HepG2 (cell line): ENCODE results near the gene TSN. TPM values are rescaled to one million over a fixed set of nuclear protein-coding genes. Genes with fewer than 3 reads are reported as not detected.

ENCODE experiments used
- EEA1 ChIP-seq: sonication (generic); formaldehyde crosslinking; IDR thresholded peaks from 2 replicates; pipeline ENCODE4 v1.5.1; 2020; ENCODE audit warnings: mild to moderate bottlenecking, missing genetic modification reagents, borderline replicate concordance
- FIP1L1 ChIP-seq: fragments of 200-400 bp; formaldehyde crosslinking; IDR thresholded peaks from 2 replicates; pipeline ENCODE4 v1.6.1; 2018; ENCODE audit warnings: low read depth, mild to moderate bottlenecking, low read length, moderate library complexity, borderline replicate concordance; ENCODE audit not compliant: insufficient read depth
- KDM3A ChIP-seq: IDR thresholded peaks from 2 replicates; pipeline ENCODE4 v1.6.1; 2018; ENCODE audit warnings: low read depth, missing compliant biosample characterization
- KMT2A ChIP-seq: sonication (generic); formaldehyde crosslinking; IDR thresholded peaks from 2 replicates; pipeline ENCODE4 v1.4.0; 2020; ENCODE audit warnings: missing genetic modification reagents
- NR2F1 ChIP-seq, 2 experiments: fragments of 450-650 bp in 1 of 2; formaldehyde crosslinking in 1 of 2; IDR thresholded peaks; 2 replicates each; pipeline versions ENCODE4 v1.5.0 to v1.6.1; 2016 to 2020; ENCODE audit warnings: mild to moderate bottlenecking in 1 of 2, missing compliant biosample characterization in 1 of 2, missing genetic modification reagents in 1 of 2, moderate library complexity in 1 of 2
- PHF20 ChIP-seq: sonication (generic); formaldehyde crosslinking; IDR thresholded peaks from 2 replicates; pipeline ENCODE4 v1.5.0; 2020; ENCODE audit warnings: mild to moderate bottlenecking, missing genetic modification reagents
- RBFOX2 ChIP-seq: fragments of 200-400 bp; formaldehyde crosslinking; IDR thresholded peaks from 2 replicates; pipeline ENCODE4 v1.6.1; 2017; ENCODE audit warnings: low read depth, mild to moderate bottlenecking, low read length
- SETDB1 ChIP-seq: sonication (generic); formaldehyde crosslinking; IDR thresholded peaks from 2 replicates; pipeline ENCODE4 v1.5.1; 2020; ENCODE audit warnings: missing genetic modification reagents, mild to moderate bottlenecking, borderline replicate concordance
- ZNF205 ChIP-seq: IDR thresholded peaks from 2 replicates; pipeline ENCODE4 v1.6.1; 2018; ENCODE audit warnings: missing biosample characterization, missing genetic modification reagents
- ZNF30 ChIP-seq: sonication (generic); formaldehyde crosslinking; IDR thresholded peaks from 2 replicates; pipeline ENCODE4 v1.5.0; 2020; ENCODE audit warnings: mild to moderate bottlenecking, missing genetic modification reagents
- ZNF713 ChIP-seq: sonication (generic); formaldehyde crosslinking; IDR thresholded peaks from 2 replicates; pipeline ENCODE4 v1.4.0; 2020; ENCODE audit warnings: mild to moderate bottlenecking, missing genetic modification reagents
- ZNF781 ChIP-seq: sonication (generic); formaldehyde crosslinking; IDR thresholded peaks from 2 replicates; pipeline ENCODE4 v1.5.1; 2020; ENCODE audit warnings: borderline replicate concordance, mild to moderate bottlenecking, missing genetic modification reagents; ENCODE audit errors: not compliant biosample characterization
- ZSCAN20 ChIP-seq: sonication (generic); formaldehyde crosslinking; IDR thresholded peaks from 2 replicates; pipeline ENCODE4 v1.4.0; 2020; ENCODE audit warnings: missing genetic modification reagents, mild to moderate bottlenecking, borderline replicate concordance
- polyA plus RNA-seq, 8 experiments: library from polyadenylated mRNA; depleted of rRNA in 3 of 8; stranded (reverse) in 7 of 8; unstranded in 1 of 8; fragments of >200 nt; fragmentation: Illumina TruSeq in 4 of 8; extraction: Trizol in 4 of 8; gene quantifications; 2 replicates each; pipeline versions ENCODE4 v1.2.1 to v1.2.3, GENCODE V29; 2011 to 2016; ENCODE audit warnings: low read depth in 4 of 8, missing spikeins in 1 of 8, mixed read lengths in 1 of 8; ENCODE audit not compliant: insufficient read depth in 1 of 8
- total RNA-seq, 5 experiments: library from RNA; depleted of rRNA; stranded (reverse); fragments of >200 nt; fragmentation: Illumina TruSeq; extraction: Trizol; gene quantifications; 2 replicates each; pipeline ENCODE4 v1.2.3, GENCODE V29; 2016; ENCODE audit warnings: low read depth in 1 of 5
- TF ChIP-seq, protein P1 (sequence below): IDR thresholded peaks from 2 replicates; pipeline ENCODE4 v1.6.1; 2016; ENCODE audit warnings: low read depth
- TF ChIP-seq, protein P2 (sequence below): sonication (generic); formaldehyde crosslinking; IDR thresholded peaks from 2 replicates; pipeline ENCODE4 v1.4.0; 2020; ENCODE audit warnings: low read depth, missing genetic modification reagents
- TF ChIP-seq, protein P3 (sequence below): sonication (generic); formaldehyde crosslinking; IDR thresholded peaks from 2 replicates; pipeline ENCODE4 v1.4.0; 2020; ENCODE audit warnings: missing genetic modification reagents; ENCODE audit errors: not compliant biosample characterization
- TF ChIP-seq, protein P4 (sequence below): sonication (generic); formaldehyde crosslinking; IDR thresholded peaks from 2 replicates; pipeline ENCODE4 v1.4.0; 2020; ENCODE audit warnings: missing genetic modification reagents, low read depth, mild to moderate bottlenecking, borderline replicate concordance
- TF ChIP-seq, protein P5 (sequence below): sonication (generic); formaldehyde crosslinking; IDR thresholded peaks from 2 replicates; pipeline ENCODE4 v1.8.0; 2022; ENCODE audit warnings: missing genetic modification reagents, mild to moderate bottlenecking, borderline replicate concordance
- TF ChIP-seq, protein P6 (sequence below): sonication (generic); formaldehyde crosslinking; IDR thresholded peaks from 2 replicates; pipeline ENCODE4 v1.4.0; 2020; ENCODE audit warnings: mild to moderate bottlenecking, missing genetic modification reagents

Gene TSN
- total and polyA plus RNA-seq, 2 of the 13 experiments (the other 11 are each of a cell fraction or from before 2014, with no cell fraction given): 56.4 to 115 TPM

DNA sequence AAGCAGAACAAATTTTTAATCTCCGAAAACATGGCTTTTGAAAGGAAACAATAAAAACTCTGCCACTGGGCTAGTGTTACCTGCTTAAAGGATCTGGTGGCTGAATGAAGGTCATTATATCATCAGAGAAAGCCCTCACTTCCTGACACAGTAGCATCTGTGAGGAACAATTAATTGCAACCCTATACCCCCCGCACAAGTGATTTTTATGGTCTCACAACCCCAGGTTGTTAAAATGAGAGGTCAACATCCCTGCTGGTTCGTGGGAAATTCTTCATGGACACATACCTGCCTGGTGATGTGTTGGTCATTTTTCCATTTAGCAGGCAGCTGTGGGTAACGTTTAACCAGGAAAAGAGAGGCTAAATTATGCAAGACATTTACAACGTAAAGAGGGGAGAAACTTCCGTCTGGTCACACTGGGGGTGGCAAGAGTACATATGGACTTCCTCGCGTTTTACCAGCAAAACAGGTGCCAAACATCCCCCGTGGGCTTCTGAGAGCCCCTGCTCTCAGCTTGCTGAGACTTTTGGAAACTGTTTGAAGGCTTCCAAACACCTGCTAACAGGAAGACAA lies 48.0 kb upstream of the TSN start (continued):
- TF ChIP-seq, protein P1, sequence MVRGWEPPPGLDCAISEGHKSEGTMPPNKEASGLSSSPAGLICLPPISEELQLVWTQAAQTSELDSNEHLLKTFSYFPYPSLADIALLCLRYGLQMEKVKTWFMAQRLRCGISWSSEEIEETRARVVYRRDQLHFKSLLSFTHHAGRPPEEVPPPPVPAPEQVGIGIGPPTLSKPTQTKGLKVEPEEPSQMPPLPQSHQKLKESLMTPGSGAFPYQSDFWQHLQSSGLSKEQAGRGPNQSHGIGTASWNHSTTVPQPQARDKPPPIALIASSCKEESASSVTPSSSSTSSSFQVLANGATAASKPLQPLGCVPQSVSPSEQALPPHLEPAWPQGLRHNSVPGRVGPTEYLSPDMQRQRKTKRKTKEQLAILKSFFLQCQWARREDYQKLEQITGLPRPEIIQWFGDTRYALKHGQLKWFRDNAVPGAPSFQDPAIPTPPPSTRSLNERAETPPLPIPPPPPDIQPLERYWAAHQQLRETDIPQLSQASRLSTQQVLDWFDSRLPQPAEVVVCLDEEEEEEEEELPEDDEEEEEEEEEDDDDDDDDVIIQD: no peak
- TF ChIP-seq ZSCAN20 (no peak), NR2F1 (CRISPR knock-in tag; IDR thresholded peaks at IDR 0.05) (no peak), EEA1 (CRISPR knock-in tag) (no peak), PHF20 (CRISPR knock-in tag) (no peak), KMT2A (CRISPR knock-in tag) (no peak), RBFOX2 (no peak), FIP1L1 (no peak), ZNF781 (CRISPR knock-in tag) (no peak), SETDB1 (CRISPR knock-in tag) (no peak), ZNF205 (CRISPR knock-in tag) (no peak), KDM3A (CRISPR knock-in tag) (no peak), ZNF713 (CRISPR knock-in tag) (no peak), ZNF30 (CRISPR knock-in tag) (no peak)
- TF ChIP-seq, protein P2, sequence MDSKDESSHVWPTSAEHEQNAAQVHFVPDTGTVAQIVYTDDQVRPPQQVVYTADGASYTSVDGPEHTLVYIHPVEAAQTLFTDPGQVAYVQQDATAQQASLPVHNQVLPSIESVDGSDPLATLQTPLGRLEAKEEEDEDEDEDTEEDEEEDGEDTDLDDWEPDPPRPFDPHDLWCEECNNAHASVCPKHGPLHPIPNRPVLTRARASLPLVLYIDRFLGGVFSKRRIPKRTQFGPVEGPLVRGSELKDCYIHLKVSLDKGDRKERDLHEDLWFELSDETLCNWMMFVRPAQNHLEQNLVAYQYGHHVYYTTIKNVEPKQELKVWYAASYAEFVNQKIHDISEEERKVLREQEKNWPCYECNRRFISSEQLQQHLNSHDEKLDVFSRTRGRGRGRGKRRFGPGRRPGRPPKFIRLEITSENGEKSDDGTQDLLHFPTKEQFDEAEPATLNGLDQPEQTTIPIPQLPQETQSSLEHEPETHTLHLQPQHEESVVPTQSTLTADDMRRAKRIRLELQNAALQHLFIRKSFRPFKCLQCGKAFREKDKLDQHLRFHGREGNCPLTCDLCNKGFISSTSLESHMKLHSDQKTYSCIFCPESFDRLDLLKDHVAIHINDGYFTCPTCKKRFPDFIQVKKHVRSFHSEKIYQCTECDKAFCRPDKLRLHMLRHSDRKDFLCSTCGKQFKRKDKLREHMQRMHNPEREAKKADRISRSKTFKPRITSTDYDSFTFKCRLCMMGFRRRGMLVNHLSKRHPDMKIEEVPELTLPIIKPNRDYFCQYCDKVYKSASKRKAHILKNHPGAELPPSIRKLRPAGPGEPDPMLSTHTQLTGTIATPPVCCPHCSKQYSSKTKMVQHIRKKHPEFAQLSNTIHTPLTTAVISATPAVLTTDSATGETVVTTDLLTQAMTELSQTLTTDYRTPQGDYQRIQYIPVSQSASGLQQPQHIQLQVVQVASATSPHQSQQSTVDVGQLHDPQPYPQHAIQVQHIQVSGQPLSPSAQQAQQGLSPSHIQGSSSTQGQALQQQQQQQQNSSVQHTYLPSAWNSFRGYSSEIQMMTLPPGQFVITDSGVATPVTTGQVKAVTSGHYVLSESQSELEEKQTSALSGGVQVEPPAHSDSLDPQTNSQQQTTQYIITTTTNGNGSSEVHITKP: no peak
- TF ChIP-seq, protein P3, sequence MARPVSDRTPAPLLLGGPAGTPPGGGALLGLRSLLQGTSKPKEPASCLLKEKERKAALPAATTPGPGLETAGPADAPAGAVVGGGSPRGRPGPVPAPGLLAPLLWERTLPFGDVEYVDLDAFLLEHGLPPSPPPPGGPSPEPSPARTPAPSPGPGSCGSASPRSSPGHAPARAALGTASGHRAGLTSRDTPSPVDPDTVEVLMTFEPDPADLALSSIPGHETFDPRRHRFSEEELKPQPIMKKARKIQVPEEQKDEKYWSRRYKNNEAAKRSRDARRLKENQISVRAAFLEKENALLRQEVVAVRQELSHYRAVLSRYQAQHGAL (CRISPR knock-in tag): no peak
- TF ChIP-seq, protein P4, sequence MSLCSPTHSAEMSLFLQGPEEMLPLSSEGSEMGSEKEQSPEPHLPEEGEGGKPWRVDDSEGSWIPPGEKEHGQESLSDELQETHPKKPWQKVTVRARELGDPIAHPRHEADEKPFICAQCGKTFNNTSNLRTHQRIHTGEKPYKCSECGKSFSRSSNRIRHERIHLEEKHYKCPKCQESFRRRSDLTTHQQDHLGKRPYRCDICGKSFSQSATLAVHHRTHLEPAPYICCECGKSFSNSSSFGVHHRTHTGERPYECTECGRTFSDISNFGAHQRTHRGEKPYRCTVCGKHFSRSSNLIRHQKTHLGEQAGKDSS: no peak
- TF ChIP-seq, protein P5, sequence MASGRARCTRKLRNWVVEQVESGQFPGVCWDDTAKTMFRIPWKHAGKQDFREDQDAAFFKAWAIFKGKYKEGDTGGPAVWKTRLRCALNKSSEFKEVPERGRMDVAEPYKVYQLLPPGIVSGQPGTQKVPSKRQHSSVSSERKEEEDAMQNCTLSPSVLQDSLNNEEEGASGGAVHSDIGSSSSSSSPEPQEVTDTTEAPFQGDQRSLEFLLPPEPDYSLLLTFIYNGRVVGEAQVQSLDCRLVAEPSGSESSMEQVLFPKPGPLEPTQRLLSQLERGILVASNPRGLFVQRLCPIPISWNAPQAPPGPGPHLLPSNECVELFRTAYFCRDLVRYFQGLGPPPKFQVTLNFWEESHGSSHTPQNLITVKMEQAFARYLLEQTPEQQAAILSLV (CRISPR knock-in tag): no peak
- TF ChIP-seq, protein P6, sequence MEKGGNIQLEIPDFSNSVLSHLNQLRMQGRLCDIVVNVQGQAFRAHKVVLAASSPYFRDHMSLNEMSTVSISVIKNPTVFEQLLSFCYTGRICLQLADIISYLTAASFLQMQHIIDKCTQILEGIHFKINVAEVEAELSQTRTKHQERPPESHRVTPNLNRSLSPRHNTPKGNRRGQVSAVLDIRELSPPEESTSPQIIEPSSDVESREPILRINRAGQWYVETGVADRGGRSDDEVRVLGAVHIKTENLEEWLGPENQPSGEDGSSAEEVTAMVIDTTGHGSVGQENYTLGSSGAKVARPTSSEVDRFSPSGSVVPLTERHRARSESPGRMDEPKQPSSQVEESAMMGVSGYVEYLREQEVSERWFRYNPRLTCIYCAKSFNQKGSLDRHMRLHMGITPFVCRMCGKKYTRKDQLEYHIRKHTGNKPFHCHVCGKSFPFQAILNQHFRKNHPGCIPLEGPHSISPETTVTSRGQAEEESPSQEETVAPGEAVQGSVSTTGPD (CRISPR knock-in tag): no peak
